T1000 (cell line): ENCODE measurements around the gene CTSZ.
"Not testable (repeated sequence)": the region's sequence is repeated elsewhere in the genome, so short reads cannot be mapped to it uniquely, and the experiment has no call there.

ENCODE experiments used
- DNase-seq: peaks from one replicate; lab custom pipeline; 2025; ENCODE audit warnings: mixed read lengths; lab: John Stamatoyannopoulos, UW

CTSZ gene

GRCh38 chr20:59006864-59007664 lies at the start of gene CTSZ:
Gene CTSZ, minus strand, starts transcription at chr20:59007254. Its CDS starts 126 bp downstream, at chr20:59007128.
- no peak for DNase-seq

GRCh38 chr20:59055302-59055701 lies 48.2 kb upstream of the CTSZ start:
- DNase-seq = no peak

GRCh38 chr20:59051666-59052185 lies 44.7 kb upstream of the CTSZ start:
- no peak for DNase-seq

- no peak for DNase-seq
These were observed 43.4 kb upstream of the CTSZ start for GRCh38 chr20:59050437-59050836.

GRCh38 chr20:59048681-59049030 lies 41.6 kb upstream of the CTSZ start:
- DNase-seq = no peak

- no peak for DNase-seq
These were observed 41.1 kb upstream of the CTSZ start for GRCh38 chr20:59047938-59048680.

GRCh38 chr20:59046862-59047261 lies 39.8 kb upstream of the CTSZ start:
- DNase-seq = no peak

GRCh38 chr20:59044796-59045195 lies 37.7 kb upstream of the CTSZ start:
- DNase-seq = no peak

GRCh38 chr20:59044295-59044694 lies 37.2 kb upstream of the CTSZ start:
- no peak for DNase-seq

GRCh38 chr20:59043698-59044097 lies 36.6 kb upstream of the CTSZ start:
- no peak for DNase-seq

- DNase-seq = peak; percentile 52
These were observed 36.0 kb upstream of the CTSZ start for GRCh38 chr20:59042796-59043631.

- no peak for DNase-seq
These were observed 35.2 kb upstream of the CTSZ start, which contains the start of gene PRELID3B for GRCh38 chr20:59042151-59042795. Gene PRELID3B, minus strand, starts transcription at chr20:59042786. Its CDS starts 56 bp downstream, at chr20:59042730.

- DNase-seq = not testable (repeated sequence)
These were observed 34.4 kb upstream of the CTSZ start for GRCh38 chr20:59041487-59041886.

GRCh38 chr20:59040667-59041066 lies 33.6 kb upstream of the CTSZ start:
- no peak for DNase-seq

GRCh38 chr20:59039233-59039632 lies 32.2 kb upstream of the CTSZ start:
- DNase-seq = no peak

GRCh38 chr20:59037386-59037785 lies 30.3 kb upstream of the CTSZ start:
- no peak for DNase-seq

- DNase-seq = no peak
These were observed 28.3 kb upstream of the CTSZ start for GRCh38 chr20:59035381-59035780.

GRCh38 chr20:59033616-59034165 lies 26.6 kb upstream of the CTSZ start:
- DNase-seq = no peak

GRCh38 chr20:59033093-59033492 lies 26.0 kb upstream of the CTSZ start:
- no peak for DNase-seq

- no peak for DNase-seq
These were observed 25.6 kb upstream of the CTSZ start for GRCh38 chr20:59032713-59033059.

GRCh38 chr20:59032023-59032712 lies 25.1 kb upstream of the CTSZ start, which contains the start of gene ATP5F1E:
Gene ATP5F1E, minus strand, starts transcription at chr20:59032335. Its CDS starts 84 bp downstream, at chr20:59032251.
- peak; percentile 69 for DNase-seq
